GM23338 (cell line): ENCODE data around the gene RIBC2.
"Not testable (repeated sequence)": the region's sequence is repeated elsewhere in the genome, so short reads cannot be mapped to it uniquely, and the experiment has no call there.

Experiments used
- CREB1 ChIP-seq: fragments of 250-450 bp; sonication (Bioruptor Pico); IDR thresholded peaks from 2 replicates; pipeline ENCODE4 v1.5.0; 2020; ENCODE audit warnings: low read depth, mild to moderate bottlenecking, moderate library complexity
- CTCF ChIP-seq, 2 experiments: fragments of 200-600 bp in 1 of 2; sonication (generic) in 1 of 2; conservative IDR thresholded peaks; 2 replicates each; pipeline versions ENCODE4 v1.5.1 to v1.6.1; 2016 to 2017; ENCODE audit warnings: antibody characterized with exemption in 2 of 2, low read depth in 2 of 2, mild to moderate bottlenecking in 2 of 2, moderate library complexity in 1 of 2
- ETS1 ChIP-seq: IDR thresholded peaks from 2 replicates; pipeline ENCODE4 v1.6.1; 2016; ENCODE audit warnings: antibody characterized with exemption
- EZH2 ChIP-seq: fragments of 200-600 bp; sonication (generic); IDR thresholded peaks from one replicate; pipeline ENCODE4 v1.8.0; 2017; ENCODE audit warnings: antibody characterized with exemption, mild to moderate bottlenecking, low read depth; ENCODE audit not compliant: unreplicated experiment
- EZH2phosphoT487 ChIP-seq: fragments of 200-600 bp; sonication (generic); IDR thresholded peaks from one replicate; pipeline ENCODE4 v1.8.1; 2018; ENCODE audit warnings: antibody characterized with exemption; ENCODE audit not compliant: unreplicated experiment
- JUNB ChIP-seq: IDR thresholded peaks from one replicate; pipeline ENCODE4 v1.6.1; 2016; ENCODE audit warnings: antibody characterized with exemption; ENCODE audit not compliant: unreplicated experiment
- NANOG ChIP-seq: IDR thresholded peaks from 2 replicates; pipeline ENCODE4 v1.6.1; 2016; ENCODE audit warnings: antibody characterized with exemption, borderline replicate concordance
- POLR2AphosphoS5 ChIP-seq: IDR thresholded peaks from 2 replicates; pipeline ENCODE4 v1.6.1; 2016; ENCODE audit warnings: antibody characterized with exemption, low read depth
- REST ChIP-seq: IDR thresholded peaks from one replicate; pipeline ENCODE4 v1.6.1; 2018; ENCODE audit warnings: antibody characterized with exemption; ENCODE audit not compliant: unreplicated experiment
- ZNF114 ChIP-seq: fragments of 250-450 bp; sonication (Bioruptor Pico); IDR thresholded peaks from 2 replicates; pipeline ENCODE4 v1.5.0; 2020; ENCODE audit warnings: mild to moderate bottlenecking, moderate library complexity
- ZNF331 ChIP-seq: fragments of 250-450 bp; sonication (Bioruptor Pico); IDR thresholded peaks from 2 replicates; pipeline ENCODE4 v1.5.0; 2020; ENCODE audit warnings: low read depth, mild to moderate bottlenecking, moderate library complexity

- not testable (repeated sequence) for TF ChIP-seq CTCF (conservative IDR thresholded peaks at IDR 0.05; ENCODE audit: low read depth in 2 of 2); EZH2phosphoT487; POLR2AphosphoS5; EZH2; ETS1; JUNB; REST; CREB1; NANOG; ZNF114; ZNF331 (CRISPR knock-in tag)
Observed at GRCh38 chr22:45463691-45464090, 50.2 kb downstream of the RIBC2 start.
